ENCODE results near the gene SLC35F5. TPM values are rescaled to one million over a fixed set of nuclear protein-coding genes. Genes with fewer than 3 reads are reported as not detected.
A peak's percentile ranks its signal among the peaks of the same experiment; 100 is the strongest.
"Not testable (repeated sequence)": the region's sequence is repeated elsewhere in the genome, so short reads cannot be mapped to it uniquely, and the experiment has no call there.

SLC35F5 gene
- total RNA-seq, 5 donors from 2014 or later (not counting 1 experiment from before 2014, with no cell fraction given) = 19.5 to 37.0 (median 23.3) TPM

DNA sequence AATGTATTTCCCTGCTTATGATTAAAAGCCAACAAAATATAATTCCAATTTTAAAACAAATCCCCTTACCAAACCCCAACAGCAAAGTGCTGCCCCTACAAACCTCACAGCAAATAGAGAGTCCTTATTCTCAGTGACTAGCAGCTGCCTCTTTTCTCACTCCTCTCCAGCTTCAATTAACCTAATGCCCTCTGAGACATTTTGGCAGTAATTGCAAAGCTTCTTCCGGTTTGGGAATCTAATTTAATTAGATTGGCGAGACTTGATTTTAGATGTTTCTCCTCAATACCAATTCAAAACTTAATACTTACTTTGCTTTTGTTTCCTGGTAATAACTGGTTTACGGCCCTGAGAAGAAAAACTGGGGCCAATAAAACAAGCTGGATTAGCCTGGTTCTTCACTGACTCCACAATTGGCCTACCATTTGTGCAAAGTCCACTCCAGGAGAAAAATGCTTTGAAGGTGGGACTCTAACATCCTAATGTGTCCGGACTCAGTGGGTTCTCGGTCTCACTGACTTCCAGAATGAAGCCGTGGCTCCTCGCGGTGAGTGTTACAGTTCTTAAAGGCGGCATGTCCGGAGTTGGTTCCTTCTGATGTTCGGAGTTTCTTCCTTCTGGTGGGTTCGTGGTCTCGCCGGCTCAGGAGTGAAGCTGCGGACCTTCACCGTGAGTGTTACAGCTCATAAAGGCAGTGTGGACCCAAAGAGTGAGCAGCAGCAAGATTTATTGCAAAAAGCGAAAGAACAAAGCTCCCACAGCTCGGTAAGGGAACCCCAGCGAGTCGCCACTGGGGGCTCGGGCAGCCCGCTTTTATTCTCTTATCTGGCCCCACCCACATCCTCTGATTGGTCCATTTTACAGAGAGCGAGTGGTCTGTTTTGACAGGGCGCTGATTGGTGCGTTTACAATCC is 52.8 kb downstream of the SLC35F5 start:
- Mint-ChIP-seq H3K27me3 (no peaks in the 10 kb centered on the region), H3K36me3 (peaks cover 8% of the 10 kb centered on the region), H3K9me3 (no peaks in the 10 kb centered on the region), H3K27ac (peak overlapping the region in 1 of 2 donors; percentile 0), H3K4me1 (peaks cover 13 to 19% (median 17%) of the 10 kb centered on the region in 3 donors), H3K4me3 (no peak overlapping the region)
- Histone ChIP-seq H3K27ac (ENCODE audit: low read length) (no peak overlapping the region), H3K4me3 (ENCODE audit: control insufficient read depth in 1 of 2, extremely low read depth in 1 of 2, low read length in 1 of 2) (no peak overlapping the region), H3K36me3 (ENCODE audit: control insufficient read depth in 2 of 2, extremely low read depth in 1 of 2, insufficient read depth in 1 of 2, low read length in 1 of 2) (no peaks in the 10 kb centered on the region), H3K27me3 (replicated peaks in 1 of 2; ENCODE audit: control insufficient read depth in 2 of 2, extremely low read depth in 1 of 2, insufficient read depth in 2 of 2, low read length in 1 of 2) (no peaks in the 10 kb centered on the region), H3K4me1 (ENCODE audit: control insufficient read depth in 1 of 2, extremely low read depth in 1 of 2, insufficient read depth in 2 of 2, low read length in 2 of 2) (peaks cover 0 to 10% of the 10 kb centered on the region in 2 experiments), H3K9me3 (no peaks in the 10 kb centered on the region)
- no peak for DNase-seq
- ChIA-PET POLR2A (no interaction called here), CTCF (interaction anchor here in 1 of 2 donors (0.6 kb wide), 1 partner anchor 173 kb away, joined by 3 read pairs; no protein-coding TSS in a partner anchor)
- WGBS (ENCODE audit: insufficient coverage) = 93% methylated on average over 21 of the region's 25 CpGs
- ATAC-seq (replicated peaks in 1 of 4) = no peak

DNA sequence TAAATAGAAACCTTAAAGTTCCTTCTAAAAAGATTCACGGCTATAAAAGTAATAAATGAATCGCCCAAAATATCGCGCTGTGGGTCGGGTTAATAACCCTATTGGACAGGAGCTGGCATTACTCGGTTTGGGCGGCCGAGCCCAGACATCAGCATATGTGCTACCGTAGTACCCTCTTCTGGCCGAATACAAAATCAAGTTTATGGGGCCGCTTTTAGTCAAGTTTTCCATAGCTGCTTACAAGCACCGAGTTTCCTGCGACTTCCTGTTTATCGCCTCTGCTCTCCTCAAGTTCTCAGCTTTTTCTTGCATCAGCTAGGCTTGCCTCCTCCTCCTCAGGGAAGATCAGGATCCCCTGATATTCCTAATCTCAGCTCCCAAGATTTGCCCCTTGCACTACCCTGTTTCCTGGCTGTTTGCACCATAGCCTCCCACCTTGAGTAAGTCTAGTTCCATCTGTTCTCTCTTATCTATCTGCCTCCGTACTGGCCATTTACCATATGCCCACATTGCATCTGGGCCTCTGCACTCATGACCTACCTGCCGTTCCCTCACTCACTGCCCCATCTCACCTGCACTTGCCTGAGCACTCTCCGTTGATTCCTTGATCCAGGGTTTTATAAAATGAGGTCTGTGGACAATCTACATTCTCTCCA is 56.1 kb downstream of the SLC35F5 start:
- peak overlapping the region; percentile 51 to 69 (median 61) for H3K4me3 Mint-ChIP-seq

DNA sequence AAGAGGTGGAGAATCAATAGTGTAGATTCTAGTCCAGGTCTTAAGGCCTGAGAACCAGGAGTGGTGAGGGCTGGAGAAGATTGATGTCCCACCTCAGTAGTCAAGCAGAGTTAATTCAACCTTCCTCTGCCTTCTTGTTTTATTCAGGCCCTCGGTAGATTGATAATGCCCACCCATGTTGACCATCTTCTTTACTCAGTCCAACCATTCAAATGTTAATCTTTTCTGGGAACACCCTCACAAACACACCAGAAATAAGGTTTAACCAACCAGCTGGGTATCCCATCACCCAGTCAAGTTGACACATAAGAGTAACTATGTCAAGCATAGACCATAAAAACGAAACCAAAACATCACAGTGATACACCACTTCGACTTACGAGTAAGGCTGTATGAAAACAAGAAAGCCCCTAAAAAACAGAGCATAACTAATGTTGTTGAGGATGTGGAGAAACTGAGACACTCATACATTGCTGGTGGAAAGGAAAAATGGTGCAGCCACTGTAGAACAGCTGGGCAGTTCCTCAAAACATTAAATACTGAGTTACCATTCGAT is 57.5 kb downstream of the SLC35F5 start:
- H3K9me3 ChIP-seq = no peaks in the 10 kb centered on the region
- H3K36me3 ChIP-seq (ENCODE audit: control insufficient read depth in 2 of 2, extremely low read depth in 1 of 2, insufficient read depth in 1 of 2, low read length in 1 of 2) = no peaks in the 10 kb centered on the region
- POLR2A ChIA-PET = no interaction called here
- peak in 1 of 35 experiments; percentile 11 for DNase-seq
- CTCF ChIA-PET = no interaction called here
- H3K27ac Mint-ChIP-seq = peak overlapping the region; percentile 36 to 48
- H3K4me3 Mint-ChIP-seq = peak overlapping the region; percentile 1 to 50 (median 11)
- no peak overlapping the region for H3K4me3 ChIP-seq (ENCODE audit: control insufficient read depth in 1 of 2, extremely low read depth in 1 of 2, low read length in 1 of 2)
- H3K27me3 Mint-ChIP-seq = no peaks in the 10 kb centered on the region
- WGBS (ENCODE audit: insufficient coverage) = 95% methylated on average over 2 of the region's 5 CpGs
- no peak overlapping the region for H3K27ac ChIP-seq (ENCODE audit: low read length)
- peaks cover 4% of the 10 kb centered on the region for H3K36me3 Mint-ChIP-seq
- no peak for ATAC-seq (replicated peaks in 1 of 4)
- peaks cover 23 to 31% (median 23%) of the 10 kb centered on the region in 3 donors for H3K4me1 Mint-ChIP-seq
- no peaks in the 10 kb centered on the region for H3K27me3 ChIP-seq (replicated peaks in 1 of 2; ENCODE audit: control insufficient read depth in 2 of 2, extremely low read depth in 1 of 2, insufficient read depth in 2 of 2, low read length in 1 of 2)
- no peaks in the 10 kb centered on the region for H3K9me3 Mint-ChIP-seq
- peaks cover 0 to 19% of the 10 kb centered on the region in 2 experiments for H3K4me1 ChIP-seq (ENCODE audit: control insufficient read depth in 1 of 2, extremely low read depth in 1 of 2, insufficient read depth in 2 of 2, low read length in 2 of 2)

More for the DNA sequence above, 56.1 kb downstream of the SLC35F5 start:
- H3K27me3 Mint-ChIP-seq = no peaks in the 10 kb centered on the region
- peaks cover 0 to 10% of the 10 kb centered on the region in 2 experiments for H3K4me1 ChIP-seq (ENCODE audit: control insufficient read depth in 1 of 2, extremely low read depth in 1 of 2, insufficient read depth in 2 of 2, low read length in 2 of 2)
- H3K9me3 ChIP-seq = no peaks in the 10 kb centered on the region
- CTCF ChIA-PET = interaction anchor here (0.6 to 0.7 kb wide), 2 partner anchors 13 to 15 kb away, joined by 3 to 4 read pairs; no protein-coding TSS in a partner anchor
- peak overlapping the region; percentile 62 to 79 for H3K27ac Mint-ChIP-seq
- no peaks in the 10 kb centered on the region for H3K27me3 ChIP-seq (replicated peaks in 1 of 2; ENCODE audit: control insufficient read depth in 2 of 2, extremely low read depth in 1 of 2, insufficient read depth in 2 of 2, low read length in 1 of 2)
- H3K4me3 ChIP-seq (ENCODE audit: control insufficient read depth in 1 of 2, extremely low read depth in 1 of 2, low read length in 1 of 2) = peak overlapping the region in 1 of 2 donors; percentile 7
- POLR2A ChIA-PET = interaction anchor here (0.6 to 0.7 kb wide), 2 partner anchors 26 to 558 kb away, joined by 3 to 5 read pairs; no protein-coding TSS in a partner anchor
- peak; percentile 63 to 85 (median 79) for ATAC-seq (replicated peaks in 1 of 4)
- H3K36me3 Mint-ChIP-seq = peaks cover 8% of the 10 kb centered on the region
- H3K27ac ChIP-seq (ENCODE audit: low read length) = no peak overlapping the region
- H3K9me3 Mint-ChIP-seq = no peaks in the 10 kb centered on the region
- H3K4me1 Mint-ChIP-seq = peaks cover 13 to 22% (median 17%) of the 10 kb centered on the region in 3 donors
- 15% methylated on average over 17 of the region's 17 CpGs for WGBS (ENCODE audit: insufficient coverage)
- no peaks in the 10 kb centered on the region for H3K36me3 ChIP-seq (ENCODE audit: control insufficient read depth in 2 of 2, extremely low read depth in 1 of 2, insufficient read depth in 1 of 2, low read length in 1 of 2)
- DNase-seq = peak in 27 of 35 experiments; percentile 5 to 70 (median 21)

DNA sequence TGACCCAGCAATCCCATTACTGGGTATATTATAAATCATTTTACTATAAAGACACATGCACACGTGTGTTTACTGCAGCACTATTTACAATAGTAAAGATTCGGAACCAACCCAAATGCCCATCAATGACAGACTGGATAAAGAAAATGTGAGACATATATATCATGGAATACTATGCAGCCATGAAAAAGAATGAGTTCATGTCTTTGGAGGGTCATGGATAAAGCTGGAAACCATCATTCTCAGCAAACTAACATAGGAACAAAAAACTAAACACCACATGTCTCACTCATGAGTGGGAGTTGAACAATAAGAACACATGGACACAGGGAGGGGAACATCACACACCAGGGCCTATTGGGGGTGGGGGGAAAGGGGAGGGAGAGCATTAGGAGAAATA is 58.2 kb downstream of the SLC35F5 start:
- ATAC-seq (replicated peaks in 1 of 4); H3K4me3 Mint-ChIP-seq; H3K4me3 ChIP-seq (ENCODE audit: control insufficient read depth in 1 of 2, extremely low read depth in 1 of 2, low read length in 1 of 2); H3K36me3 ChIP-seq (ENCODE audit: control insufficient read depth in 2 of 2, extremely low read depth in 1 of 2, insufficient read depth in 1 of 2, low read length in 1 of 2); H3K9me3 ChIP-seq; H3K27me3 ChIP-seq (replicated peaks in 1 of 2; ENCODE audit: control insufficient read depth in 2 of 2, extremely low read depth in 1 of 2, insufficient read depth in 2 of 2, low read length in 1 of 2); DNase-seq; H3K27me3 Mint-ChIP-seq; H3K27ac Mint-ChIP-seq; H3K27ac ChIP-seq (ENCODE audit: low read length); H3K36me3 Mint-ChIP-seq; CTCF ChIA-PET; H3K9me3 Mint-ChIP-seq: not testable (repeated sequence)
- peaks cover 30 to 38% (median 30%) of the 10 kb centered on the region in 3 donors for H3K4me1 Mint-ChIP-seq
- WGBS (ENCODE audit: insufficient coverage) = no CpG with 5 or more reads among the region's 2 CpGs
- peaks cover 2 to 26% of the 10 kb centered on the region in 2 experiments for H3K4me1 ChIP-seq (ENCODE audit: control insufficient read depth in 1 of 2, extremely low read depth in 1 of 2, insufficient read depth in 2 of 2, low read length in 2 of 2)
- POLR2A ChIA-PET = interaction anchor here in 1 of 2 donors (0.6 kb wide), 1 partner anchor 360 kb away, joined by 3 read pairs; no protein-coding TSS in a partner anchor

DNA sequence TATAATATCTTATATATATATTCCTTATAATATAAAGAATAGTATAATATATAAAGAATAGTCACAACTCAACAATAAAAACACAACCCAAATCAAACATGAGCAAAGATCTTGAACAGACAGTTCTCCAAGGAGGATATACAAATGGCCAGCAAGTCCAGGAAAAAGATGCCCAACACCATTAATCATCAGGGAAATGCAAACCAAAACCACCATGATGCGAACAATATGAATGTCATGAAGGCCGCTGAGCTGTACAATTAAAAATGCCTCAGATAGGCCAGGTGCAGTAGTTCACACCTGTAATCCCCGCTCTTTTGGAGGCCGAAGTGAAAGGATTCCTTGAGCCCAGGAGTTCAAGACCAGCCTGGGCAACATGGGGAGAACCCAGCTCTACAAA is 58.9 kb downstream of the SLC35F5 start:
- no peaks in the 10 kb centered on the region for H3K27me3 ChIP-seq (replicated peaks in 1 of 2; ENCODE audit: control insufficient read depth in 2 of 2, extremely low read depth in 1 of 2, insufficient read depth in 2 of 2, low read length in 1 of 2)
- DNase-seq (no peak), ATAC-seq (replicated peaks in 1 of 4) (no peak)
- Mint-ChIP-seq H3K27me3 (no peaks in the 10 kb centered on the region), H3K4me1 (peaks cover 37 to 45% (median 37%) of the 10 kb centered on the region in 3 donors), H3K4me3 (no peak overlapping the region), H3K27ac (no peak overlapping the region), H3K36me3 (no peaks in the 10 kb centered on the region), H3K9me3 (no peaks in the 10 kb centered on the region)
- ChIA-PET CTCF (no interaction called here), POLR2A (interaction anchor here (0.5 to 0.6 kb wide), 2 partner anchors 9 to 361 kb away, joined by 3 read pairs; no protein-coding TSS in a partner anchor)
- 98% methylated on average over 4 of the region's 4 CpGs for WGBS (ENCODE audit: insufficient coverage)
- no peaks in the 10 kb centered on the region for H3K9me3 ChIP-seq
- H3K27ac ChIP-seq (ENCODE audit: low read length) = no peak overlapping the region
- H3K36me3 ChIP-seq (ENCODE audit: control insufficient read depth in 2 of 2, extremely low read depth in 1 of 2, insufficient read depth in 1 of 2, low read length in 1 of 2) = no peaks in the 10 kb centered on the region
- H3K4me3 ChIP-seq (ENCODE audit: control insufficient read depth in 1 of 2, extremely low read depth in 1 of 2, low read length in 1 of 2) = no peak overlapping the region
- peaks cover 5 to 30% of the 10 kb centered on the region in 2 experiments for H3K4me1 ChIP-seq (ENCODE audit: control insufficient read depth in 1 of 2, extremely low read depth in 1 of 2, insufficient read depth in 2 of 2, low read length in 2 of 2)

DNA sequence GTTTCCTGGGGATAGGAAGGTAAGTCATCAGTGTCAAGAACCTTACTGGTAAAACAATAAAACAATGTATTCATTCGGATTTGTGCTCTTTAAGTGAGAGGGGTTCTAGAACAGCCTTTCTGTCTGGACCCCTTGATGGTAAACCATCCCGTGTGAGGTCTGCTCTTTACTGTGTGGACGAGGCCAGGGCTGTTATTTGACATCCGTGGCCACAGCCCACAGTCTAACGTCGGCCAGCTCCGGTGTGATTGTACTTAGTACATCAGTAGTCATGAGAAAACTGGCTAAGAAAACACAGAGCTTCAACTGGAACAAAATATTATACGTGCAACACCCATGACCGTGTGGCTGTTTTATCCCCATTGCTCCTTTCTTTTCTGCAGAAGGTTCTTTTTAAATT is 62.0 kb downstream of the SLC35F5 start:
- H3K36me3 Mint-ChIP-seq = no peaks in the 10 kb centered on the region
- no peaks in the 10 kb centered on the region for H3K36me3 ChIP-seq (ENCODE audit: control insufficient read depth in 2 of 2, extremely low read depth in 1 of 2, insufficient read depth in 1 of 2, low read length in 1 of 2)
- no peaks in the 10 kb centered on the region for H3K9me3 ChIP-seq
- ChIA-PET CTCF (no interaction called here), POLR2A (interaction anchor here in 1 of 2 donors (0.6 kb wide), 1 partner anchor 16 kb away, joined by 14 read pairs; no protein-coding TSS in a partner anchor)
- peak overlapping the region in 1 of 3 donors; percentile 75 for H3K4me3 Mint-ChIP-seq
- H3K4me1 Mint-ChIP-seq = peaks cover 27 to 40% (median 30%) of the 10 kb centered on the region in 3 donors
- H3K27me3 Mint-ChIP-seq = no peaks in the 10 kb centered on the region
- ATAC-seq (replicated peaks in 1 of 4) (no peak), DNase-seq (no peak)
- H3K4me1 ChIP-seq (ENCODE audit: control insufficient read depth in 1 of 2, extremely low read depth in 1 of 2, insufficient read depth in 2 of 2, low read length in 2 of 2) = peaks cover 5 to 20% of the 10 kb centered on the region in 2 experiments
- H3K27ac ChIP-seq (ENCODE audit: low read length) = no peak overlapping the region
- no peaks in the 10 kb centered on the region for H3K27me3 ChIP-seq (replicated peaks in 1 of 2; ENCODE audit: control insufficient read depth in 2 of 2, extremely low read depth in 1 of 2, insufficient read depth in 2 of 2, low read length in 1 of 2)
- WGBS (ENCODE audit: insufficient coverage) = 80% methylated on average over 7 of the region's 9 CpGs
- H3K4me3 ChIP-seq (ENCODE audit: control insufficient read depth in 1 of 2, extremely low read depth in 1 of 2, low read length in 1 of 2) = no peak overlapping the region
- no peak overlapping the region for H3K27ac Mint-ChIP-seq
- H3K9me3 Mint-ChIP-seq = no peaks in the 10 kb centered on the region

All from T-cell (primary cell).